Lower lobe of right lung (tissue), 2 donors: Measurements from ENCODE around the gene CDC45. TPM values are rescaled to one million over a fixed set of nuclear protein-coding genes. Genes with fewer than 3 reads are reported as not detected.

Source experiments
- ATAC-seq, 2 donors: fragments of 200-7000 bp; cut with Tn5 transposase; one replicate each; pipeline ENCODE4 v1.9.1; 2020 to 2022; ENCODE audit warnings: mild to moderate bottlenecking in 2 of 2, moderate library complexity in 2 of 2
- DNase-seq: peaks from one replicate; pipeline ENCODE4 v3.0.0-alpha.2; 2020
- H3K27ac ChIP-seq: fragments of 200-600 bp; one replicate; pipeline ENCODE4 v1.8.0; 2022
- H3K27me3 ChIP-seq: fragments of 200-600 bp; one replicate; pipeline ENCODE4 v1.8.0; 2022; ENCODE audit warnings: low read depth
- H3K36me3 ChIP-seq: fragments of 200-600 bp; one replicate; pipeline ENCODE4 v1.8.0; 2022; ENCODE audit warnings: mild to moderate bottlenecking
- H3K4me1 ChIP-seq: fragments of 200-600 bp; one replicate; pipeline ENCODE4 v1.8.0; 2022
- H3K4me3 ChIP-seq: fragments of 200-600 bp; one replicate; pipeline ENCODE4 v1.8.0; 2022; ENCODE audit warnings: mild to moderate bottlenecking
- H3K9me3 ChIP-seq: fragments of 200-600 bp; one replicate; pipeline ENCODE4 v1.8.0; 2022
- CTCF ChIP-seq: fragments of 200-600 bp; IDR thresholded peaks from one replicate; pipeline ENCODE4 v1.8.0; 2022; ENCODE audit warnings: antibody characterized with exemption, mild to moderate bottlenecking
- intact Hi-C: fragments of 100-400 bp; cut with DNase I; formaldehyde crosslinking; loops from one replicate; pipeline ENCODE4 v1.11.0; 2022
- total RNA-seq: library from RNA; stranded (reverse); fragmentation: NEBNext Ultra II Directional; extraction: Animal tissue kit (Norgen Biotek cat#: 25700); gene quantifications from one replicate; pipeline ENCODE4 v1.2.1, GENCODE V29; 2021
- donor health status: DM: no; HTN: yes; CAD: no; lungs with severe emphysema.

The CDC45 gene
- total RNA-seq, 1 donor from 2014 or later, result 1.4 TPM

GRCh38 chr22:19451570-19451969 is 28.1 kb upstream of the CDC45 start:
- Histone ChIP-seq H3K4me1 (peaks cover 15% of the 10 kb centered on the region), H3K27me3 (no peaks in the 10 kb centered on the region), H3K27ac (no peak overlapping the region), H3K4me3 (no peak overlapping the region), H3K9me3 (no peaks in the 10 kb centered on the region), H3K36me3 (peaks cover 63% of the 10 kb centered on the region)
- intact Hi-C loops, result no loop called here
- TF ChIP-seq CTCF, result no peak
- DNase-seq (no peak), ATAC-seq (no peak)

GRCh38 chr22:19453718-19454117 is 26.0 kb upstream of the CDC45 start:
- no peak overlapping the region for H3K27ac ChIP-seq
- no peak overlapping the region for H3K4me3 ChIP-seq
- TF ChIP-seq CTCF, result no peak
- no peak for DNase-seq
- intact Hi-C loops, result no loop called here
- peaks cover 3% of the 10 kb centered on the region for H3K4me1 ChIP-seq
- H3K27me3 ChIP-seq, result no peaks in the 10 kb centered on the region
- peaks cover 85% of the 10 kb centered on the region for H3K36me3 ChIP-seq
- no peaks in the 10 kb centered on the region for H3K9me3 ChIP-seq
- no peak for ATAC-seq

- Histone ChIP-seq H3K4me3 (no peak overlapping the region), H3K36me3 (peaks cover 88% of the 10 kb centered on the region), H3K9me3 (no peaks in the 10 kb centered on the region), H3K27me3 (no peaks in the 10 kb centered on the region), H3K27ac (no peak overlapping the region), H3K4me1 (no peaks in the 10 kb centered on the region)
- no peak for TF ChIP-seq CTCF
- intact Hi-C loops, result no loop called here
- no peak for DNase-seq
- no peak for ATAC-seq
These were observed 25.6 kb upstream of the CDC45 start for GRCh38 chr22:19454156-19454555.

- Histone ChIP-seq H3K36me3 (peaks cover 90% of the 10 kb centered on the region), H3K27ac (no peak overlapping the region)
- intact Hi-C loops, result no loop called here
These were observed 24.7 kb upstream of the CDC45 start for GRCh38 chr22:19455033-19455432.

GRCh38 chr22:19455585-19456370 is 23.9 kb upstream of the CDC45 start:
- ATAC-seq (no peak), DNase-seq (no peak)
- no peaks in the 10 kb centered on the region for H3K27me3 ChIP-seq
- no peaks in the 10 kb centered on the region for H3K9me3 ChIP-seq
- peaks cover 87% of the 10 kb centered on the region for H3K36me3 ChIP-seq
- H3K27ac ChIP-seq, result no peak overlapping the region
- no peak overlapping the region for H3K4me3 ChIP-seq
- intact Hi-C loops, result no loop called here
- no peak for TF ChIP-seq CTCF
- no peaks in the 10 kb centered on the region for H3K4me1 ChIP-seq

More at GRCh38 chr22:19455033-19455432, 24.7 kb upstream of the CDC45 start:
- DNase-seq (no peak), ATAC-seq (no peak)
- H3K4me3 ChIP-seq, result no peak overlapping the region
- H3K27me3 ChIP-seq, result no peaks in the 10 kb centered on the region
- no peak for TF ChIP-seq CTCF
- H3K9me3 ChIP-seq, result no peaks in the 10 kb centered on the region
- no peaks in the 10 kb centered on the region for H3K4me1 ChIP-seq
